ENCODE results near the gene GSS.

DNA sequence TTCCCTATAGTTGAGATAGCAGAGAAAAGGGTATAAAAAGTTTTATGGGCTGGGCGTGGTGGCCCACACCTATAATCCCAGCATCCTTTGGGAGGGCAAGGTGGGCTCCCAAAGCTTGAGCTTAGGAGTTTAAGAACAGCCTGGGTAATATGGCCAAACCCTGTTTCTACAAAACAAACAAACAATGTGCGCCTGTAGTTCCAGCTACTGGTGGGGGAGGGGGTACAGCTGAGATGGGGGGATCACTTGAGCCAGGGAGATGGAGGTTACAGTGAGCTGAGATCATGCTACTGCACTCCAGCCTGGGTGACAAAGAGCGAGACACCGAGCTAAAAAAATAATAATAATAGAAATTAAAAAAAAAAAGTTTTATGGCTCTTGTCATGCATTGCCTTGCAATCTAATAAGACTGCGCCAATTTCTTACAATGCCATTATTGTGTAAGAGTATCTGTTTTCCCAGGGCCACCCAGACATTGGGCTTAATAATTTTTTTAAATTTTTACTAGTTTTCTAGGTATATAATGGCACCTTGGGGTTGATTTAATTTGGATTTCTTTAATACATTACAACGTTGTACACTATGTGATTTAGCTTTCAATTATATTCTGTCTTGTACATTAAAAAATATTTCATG is 75.3 kb downstream of the GSS start:
- TF ChIP-seq, protein P1, sequence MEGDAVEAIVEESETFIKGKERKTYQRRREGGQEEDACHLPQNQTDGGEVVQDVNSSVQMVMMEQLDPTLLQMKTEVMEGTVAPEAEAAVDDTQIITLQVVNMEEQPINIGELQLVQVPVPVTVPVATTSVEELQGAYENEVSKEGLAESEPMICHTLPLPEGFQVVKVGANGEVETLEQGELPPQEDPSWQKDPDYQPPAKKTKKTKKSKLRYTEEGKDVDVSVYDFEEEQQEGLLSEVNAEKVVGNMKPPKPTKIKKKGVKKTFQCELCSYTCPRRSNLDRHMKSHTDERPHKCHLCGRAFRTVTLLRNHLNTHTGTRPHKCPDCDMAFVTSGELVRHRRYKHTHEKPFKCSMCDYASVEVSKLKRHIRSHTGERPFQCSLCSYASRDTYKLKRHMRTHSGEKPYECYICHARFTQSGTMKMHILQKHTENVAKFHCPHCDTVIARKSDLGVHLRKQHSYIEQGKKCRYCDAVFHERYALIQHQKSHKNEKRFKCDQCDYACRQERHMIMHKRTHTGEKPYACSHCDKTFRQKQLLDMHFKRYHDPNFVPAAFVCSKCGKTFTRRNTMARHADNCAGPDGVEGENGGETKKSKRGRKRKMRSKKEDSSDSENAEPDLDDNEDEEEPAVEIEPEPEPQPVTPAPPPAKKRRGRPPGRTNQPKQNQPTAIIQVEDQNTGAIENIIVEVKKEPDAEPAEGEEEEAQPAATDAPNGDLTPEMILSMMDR (IDR thresholded peaks at IDR 0.05): no peak
- no peak for TF ChIP-seq POLR2A (IDR thresholded peaks at IDR 0.05)

Data from heart left ventricle (tissue), 13 donors.